GM13977 (cell line): Measurements from ENCODE around the gene TPM1.

Experiments used
- DNase-seq: peaks from one replicate; pipeline ENCODE4 v3.0.0; 2012; ENCODE audit warnings: low spot score
- CTCF ChIP-seq: IDR thresholded peaks from 2 replicates; pipeline ENCODE4 v1.5.1; 2012; ENCODE audit warnings: mild to moderate bottlenecking, control low read depth; ENCODE audit not compliant: insufficient read depth; ENCODE audit errors: extremely low read depth, missing control alignments
- in situ Hi-C: fragments of 300-500 bp; cut with MboI; formaldehyde crosslinking; loops from one replicate; pipeline ENCODE4 v1.12.0; 2022; ENCODE audit warnings: low sequenced_read_pairs, low pct_unique_long_range_greater_than_20kb, mixed read lengths, inconsistent platforms; ENCODE audit not compliant: unreplicated experiment

Gene TPM1

GRCh38 chr15:63008333-63009049 lies 34.1 kb upstream of the TPM1 start:
- no peak for DNase-seq
- in situ Hi-C loops = no loop called here
- no peak for TF ChIP-seq CTCF

GRCh38 chr15:63010386-63010785 lies 32.2 kb upstream of the TPM1 start:
- TF ChIP-seq CTCF = no peak
- DNase-seq = no peak
- in situ Hi-C loops = no loop called here

- no peak for TF ChIP-seq CTCF
- no peak for DNase-seq
- in situ Hi-C loops = no loop called here
Measured at GRCh38 chr15:63010920-63011693, 31.4 kb upstream of the TPM1 start.

- no peak for DNase-seq
- no peak for TF ChIP-seq CTCF
- in situ Hi-C loops = no loop called here
Measured at GRCh38 chr15:63012444-63012843, 30.1 kb upstream of the TPM1 start.

GRCh38 chr15:63013052-63013808 lies 29.3 kb upstream of the TPM1 start:
- in situ Hi-C loops = no loop called here
- DNase-seq = no peak
- no peak for TF ChIP-seq CTCF

GRCh38 chr15:63014578-63014977 lies 28.0 kb upstream of the TPM1 start:
- no peak for DNase-seq
- TF ChIP-seq CTCF = no peak
- in situ Hi-C loops = no loop called here
